ENCODE measurements around the gene SP5.

GRCh38 chr2:170745305-170745704 is 30.2 kb downstream of the SP5 start:
- no peak for TF ChIP-seq POLR2A (IDR thresholded peaks at IDR 0.05; ENCODE audit: low read depth)
- TF ChIP-seq CTCF (IDR thresholded peaks at IDR 0.05) = no peak

Data from esophagus muscularis mucosa (tissue), 3 donors.